ENCODE data around the gene ANO9. TPM values are rescaled to one million over a fixed set of nuclear protein-coding genes. Genes with fewer than 3 reads are reported as not detected.

The ANO9 gene
- total RNA-seq, 1 experiment from 2014 or later: 85.5 TPM

DNA sequence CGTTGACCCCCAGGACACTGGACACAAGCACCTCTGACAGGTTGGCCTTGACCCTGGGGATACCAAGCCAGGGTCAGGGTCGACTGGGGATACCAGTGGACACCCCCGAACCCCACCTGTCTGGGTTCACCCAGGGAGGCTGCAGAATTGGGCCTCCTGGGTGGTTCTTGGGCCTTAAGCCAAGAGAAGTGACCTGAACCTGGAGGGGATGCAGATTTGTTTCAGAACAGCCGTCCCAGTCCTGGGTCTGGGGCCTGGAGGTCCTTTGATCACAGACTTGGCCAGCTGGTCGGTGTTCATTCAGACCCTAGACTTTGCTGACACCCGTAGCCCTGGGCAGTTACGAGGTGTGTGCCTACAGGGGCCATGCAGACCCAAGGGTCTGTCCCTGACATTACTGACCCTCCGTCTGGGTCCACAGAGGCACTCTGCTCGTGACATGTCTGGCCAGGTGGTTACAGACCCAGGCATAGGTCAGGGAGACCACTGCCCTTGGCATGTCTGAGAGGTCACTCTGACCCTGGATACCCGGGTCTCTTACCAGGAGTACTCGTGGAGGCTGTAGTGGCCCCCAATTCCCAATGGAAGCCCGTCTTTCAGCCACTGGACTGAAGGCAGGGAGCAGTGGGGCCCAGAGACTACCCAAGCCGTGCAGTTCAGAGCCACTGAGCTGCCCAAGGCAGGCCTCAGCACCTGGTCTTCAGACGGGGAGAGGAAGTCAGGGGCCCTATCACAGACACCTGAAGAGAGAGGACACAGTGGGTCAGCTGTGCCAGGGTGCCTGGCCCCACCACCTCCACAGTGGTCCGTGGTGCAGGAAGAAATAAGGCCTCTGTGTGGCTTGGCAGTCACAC, 33.4 kb downstream of the ANO9 start:
- TF ChIP-seq, protein P1, sequence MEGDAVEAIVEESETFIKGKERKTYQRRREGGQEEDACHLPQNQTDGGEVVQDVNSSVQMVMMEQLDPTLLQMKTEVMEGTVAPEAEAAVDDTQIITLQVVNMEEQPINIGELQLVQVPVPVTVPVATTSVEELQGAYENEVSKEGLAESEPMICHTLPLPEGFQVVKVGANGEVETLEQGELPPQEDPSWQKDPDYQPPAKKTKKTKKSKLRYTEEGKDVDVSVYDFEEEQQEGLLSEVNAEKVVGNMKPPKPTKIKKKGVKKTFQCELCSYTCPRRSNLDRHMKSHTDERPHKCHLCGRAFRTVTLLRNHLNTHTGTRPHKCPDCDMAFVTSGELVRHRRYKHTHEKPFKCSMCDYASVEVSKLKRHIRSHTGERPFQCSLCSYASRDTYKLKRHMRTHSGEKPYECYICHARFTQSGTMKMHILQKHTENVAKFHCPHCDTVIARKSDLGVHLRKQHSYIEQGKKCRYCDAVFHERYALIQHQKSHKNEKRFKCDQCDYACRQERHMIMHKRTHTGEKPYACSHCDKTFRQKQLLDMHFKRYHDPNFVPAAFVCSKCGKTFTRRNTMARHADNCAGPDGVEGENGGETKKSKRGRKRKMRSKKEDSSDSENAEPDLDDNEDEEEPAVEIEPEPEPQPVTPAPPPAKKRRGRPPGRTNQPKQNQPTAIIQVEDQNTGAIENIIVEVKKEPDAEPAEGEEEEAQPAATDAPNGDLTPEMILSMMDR (IDR thresholded peaks at IDR 0.05; ENCODE audit: insufficient read depth in 1 of 2, low read depth in 1 of 2, low read length in 1 of 2, severe bottlenecking in 1 of 2, unreplicated experiment in 1 of 2): no peak
- Mint-ChIP-seq H3K36me3 (ENCODE audit: insufficient read depth, unreplicated experiment) (peaks cover 68% of the 10 kb centered on the region), H3K4me3 (ENCODE audit: unreplicated experiment) (no peak overlapping the region), H3K27ac (ENCODE audit: unreplicated experiment) (no peak overlapping the region), H3K9me3 (ENCODE audit: unreplicated experiment) (no peaks in the 10 kb centered on the region), H3K4me1 (ENCODE audit: low read depth, unreplicated experiment) (no peaks in the 10 kb centered on the region), H3K27me3 (ENCODE audit: insufficient read depth, unreplicated experiment) (no peaks in the 10 kb centered on the region)
- no peak for DNase-seq
- H3K27me3 ChIP-seq (replicated peaks; ENCODE audit: control insufficient read depth, insufficient read depth, low read length): no peaks in the 10 kb centered on the region
- intact Hi-C loops (cut with micrococcal nuclease; ENCODE audit: unreplicated experiment): no loop called here
- H3K4me1 ChIP-seq: peaks cover 9% of the 10 kb centered on the region
- H3K4me3 ChIP-seq (ENCODE audit: low read depth, low read length): no peak overlapping the region
- ChIA-PET POLR2A (no interaction called here), CTCF (interaction anchor here (1.4 kb wide), 1 partner anchor 40 kb away, joined by 12 read pairs; no protein-coding TSS in a partner anchor)
- BruUV-seq (replicated peaks): no TSS peak
- peaks cover 5% of the 10 kb centered on the region for H3K36me3 ChIP-seq (ENCODE audit: control insufficient read depth, insufficient read depth, low read length)
- peaks cover 3% of the 10 kb centered on the region; the same call in 1 of the 2 replicates for H3K9me3 ChIP-seq

DNA sequence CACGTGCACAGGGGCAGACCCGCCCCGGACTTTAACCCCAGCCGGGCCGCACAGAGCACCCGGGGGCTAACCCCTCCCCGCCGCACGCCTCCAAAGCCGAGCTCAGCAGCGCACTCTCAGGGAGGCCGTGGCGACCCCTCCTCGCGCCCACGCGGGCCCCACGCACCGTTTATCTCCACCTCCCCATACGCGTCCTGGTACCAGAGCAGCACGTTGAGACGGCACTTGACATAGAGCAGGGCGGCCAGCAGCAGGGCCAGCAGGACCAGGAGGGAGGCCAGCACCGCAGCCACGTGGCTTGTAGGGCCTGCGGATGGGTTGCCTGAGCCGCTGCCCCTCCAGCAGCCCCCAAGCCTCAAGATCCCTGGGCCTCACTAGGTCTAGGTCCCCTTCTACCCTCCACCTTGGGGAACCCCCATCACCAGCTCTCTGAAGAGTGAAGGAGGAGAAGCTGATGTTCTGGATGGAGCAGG, 34.1 kb downstream of the ANO9 start:
- no peaks in the 10 kb centered on the region for H3K27me3 ChIP-seq (replicated peaks; ENCODE audit: control insufficient read depth, insufficient read depth, low read length)
- ChIA-PET POLR2A (interaction anchor here (0.8 to 1.1 kb wide), 2 partner anchors 9 to 14 kb away, joined by 5 to 7 read pairs; partner anchors contain the start of gene PKP3), CTCF (interaction anchor here (1.3 to 1.5 kb wide), 3 partner anchors 9 to 42 kb away, joined by 3 to 12 read pairs (median 8); partner anchors contain the start of gene PTDSS2)
- peaks cover 9% of the 10 kb centered on the region for H3K4me1 ChIP-seq
- peaks cover 3% of the 10 kb centered on the region; the same call in 1 of the 2 replicates for H3K9me3 ChIP-seq
- no TSS peak for BruUV-seq (replicated peaks)
- H3K4me3 ChIP-seq (ENCODE audit: low read depth, low read length): no peak overlapping the region
- TF ChIP-seq, protein P1 (IDR thresholded peaks at IDR 0.05; ENCODE audit: insufficient read depth in 1 of 2, low read depth in 1 of 2, low read length in 1 of 2, severe bottlenecking in 1 of 2, unreplicated experiment in 1 of 2): no peak
- no peaks in the 10 kb centered on the region for H3K9me3 Mint-ChIP-seq (ENCODE audit: unreplicated experiment)
- H3K27me3 Mint-ChIP-seq (ENCODE audit: insufficient read depth, unreplicated experiment): no peaks in the 10 kb centered on the region
- H3K4me1 Mint-ChIP-seq (ENCODE audit: low read depth, unreplicated experiment): no peaks in the 10 kb centered on the region
- intact Hi-C loops (cut with micrococcal nuclease; ENCODE audit: unreplicated experiment): no loop called here
- H3K36me3 ChIP-seq (ENCODE audit: control insufficient read depth, insufficient read depth, low read length): peaks cover 5% of the 10 kb centered on the region
- no peak overlapping the region for H3K4me3 Mint-ChIP-seq (ENCODE audit: unreplicated experiment)
- H3K27ac Mint-ChIP-seq (ENCODE audit: unreplicated experiment): no peak overlapping the region
- DNase-seq: no peak
- peaks cover 74% of the 10 kb centered on the region for H3K36me3 Mint-ChIP-seq (ENCODE audit: insufficient read depth, unreplicated experiment)

DNA sequence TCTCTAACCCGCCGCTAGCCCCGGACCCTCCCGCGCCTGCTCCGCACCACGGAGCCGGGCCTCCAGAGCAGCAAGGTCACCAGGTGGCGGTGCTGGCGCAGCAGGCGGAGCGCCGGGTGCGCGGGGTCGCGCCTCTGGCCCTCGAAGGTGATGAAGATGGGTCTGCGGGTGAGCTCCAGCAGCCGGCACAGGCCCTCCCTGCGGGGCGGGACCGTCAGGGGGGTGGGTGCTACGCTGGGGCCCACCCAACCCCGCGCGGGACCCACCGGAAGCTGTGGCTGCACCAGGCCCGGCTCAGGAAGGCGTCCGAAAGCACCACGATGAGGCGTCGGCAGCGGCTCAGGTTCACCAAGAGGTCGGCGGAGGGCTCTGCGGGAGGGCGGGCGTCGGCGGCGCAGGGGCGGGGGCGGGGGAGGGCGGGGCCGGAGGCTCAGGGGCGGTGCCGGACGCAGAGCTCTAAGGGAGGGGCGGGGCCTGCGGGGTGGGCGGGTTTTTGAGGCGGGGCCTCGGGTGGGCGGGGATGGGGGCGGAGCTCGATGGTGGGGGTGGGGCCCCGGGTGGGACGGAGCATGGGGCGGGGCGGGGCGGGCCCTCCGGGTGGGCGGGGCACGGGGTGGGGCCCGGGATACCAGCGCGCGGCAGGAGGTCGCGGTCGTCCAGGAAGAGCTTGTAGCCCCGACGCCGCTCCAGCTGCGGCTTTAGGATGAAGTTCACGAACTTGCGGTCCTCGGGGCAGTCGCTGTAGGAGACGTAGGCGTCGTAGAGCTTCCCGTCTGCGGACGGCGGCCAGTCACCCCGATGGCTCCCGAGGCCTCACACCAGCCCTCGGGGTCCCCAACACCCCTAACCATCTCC, 34.8 kb downstream of the ANO9 start:
- Histone ChIP-seq H3K27me3 (replicated peaks; ENCODE audit: control insufficient read depth, insufficient read depth, low read length) (no peaks in the 10 kb centered on the region), H3K9me3 (peaks cover 3% of the 10 kb centered on the region; the same call in 1 of the 2 replicates), H3K4me1 (peaks cover 9% of the 10 kb centered on the region), H3K4me3 (ENCODE audit: low read depth, low read length) (no peak overlapping the region), H3K36me3 (ENCODE audit: control insufficient read depth, insufficient read depth, low read length) (peaks cover 5% of the 10 kb centered on the region)
- Mint-ChIP-seq H3K9me3 (ENCODE audit: unreplicated experiment) (no peaks in the 10 kb centered on the region), H3K36me3 (ENCODE audit: insufficient read depth, unreplicated experiment) (peaks cover 74% of the 10 kb centered on the region), H3K4me3 (ENCODE audit: unreplicated experiment) (no peak overlapping the region), H3K4me1 (ENCODE audit: low read depth, unreplicated experiment) (no peaks in the 10 kb centered on the region), H3K27me3 (ENCODE audit: insufficient read depth, unreplicated experiment) (no peaks in the 10 kb centered on the region), H3K27ac (ENCODE audit: unreplicated experiment) (no peak overlapping the region)
- TF ChIP-seq, protein P1 (IDR thresholded peaks at IDR 0.05; ENCODE audit: insufficient read depth in 1 of 2, low read depth in 1 of 2, low read length in 1 of 2, severe bottlenecking in 1 of 2, unreplicated experiment in 1 of 2): no peak
- BruUV-seq (replicated peaks): no TSS peak
- intact Hi-C loops (cut with micrococcal nuclease; ENCODE audit: unreplicated experiment): no loop called here
- no peak for DNase-seq
- POLR2A ChIA-PET: interaction anchor here (0.5 to 1.1 kb wide), 5 partner anchors 10 to 203 kb away, joined by 3 to 8 read pairs (median 5); partner anchors contain the start of gene PKP3
- CTCF ChIA-PET: interaction anchor here (0.6 to 1.5 kb wide), 4 partner anchors 10 to 534 kb away, joined by 3 to 12 read pairs (median 6); partner anchors contain the start of gene PTDSS2
